ENCODE results near the gene FHDC1. TPM values are rescaled to one million over a fixed set of nuclear protein-coding genes. Genes with fewer than 3 reads are reported as not detected.

Gene FHDC1
- total RNA-seq, 1 experiment from 2014 or later: 18.1 TPM

- peaks cover 12% of the 10 kb centered on the region for H3K36me3 Mint-ChIP-seq
- no peak for DNase-seq (ENCODE audit: low spot score)
- ATAC-seq: no peak
- peaks cover 17% of the 10 kb centered on the region for H3K9me3 Mint-ChIP-seq
- TF ChIP-seq ZBTB21 (CRISPR knock-in tag; IDR thresholded peaks at IDR 0.05; ENCODE audit: borderline replicate concordance) (no peak), CBFB (CRISPR knock-in tag; IDR thresholded peaks at IDR 0.05; ENCODE audit: low read depth) (no peak), ZNF512 (CRISPR knock-in tag; IDR thresholded peaks at IDR 0.05; ENCODE audit: borderline replicate concordance) (no peak), ATF6 (CRISPR knock-in tag; IDR thresholded peaks at IDR 0.05) (no peak), ESRRA (CRISPR knock-in tag; IDR thresholded peaks at IDR 0.05; ENCODE audit: borderline replicate concordance) (no peak), ZNF671 (CRISPR knock-in tag; IDR thresholded peaks at IDR 0.05) (no peak), FOXJ3 (CRISPR knock-in tag; IDR thresholded peaks at IDR 0.05; ENCODE audit: borderline replicate concordance) (no peak), E2F4 (CRISPR knock-in tag; IDR thresholded peaks at IDR 0.05; ENCODE audit: borderline replicate concordance, low read depth) (no peak), CREB1 (CRISPR knock-in tag; IDR thresholded peaks at IDR 0.05) (no peak), AFF4 (CRISPR knock-in tag; IDR thresholded peaks at IDR 0.05; ENCODE audit: borderline replicate concordance) (no peak), HMGXB4 (CRISPR knock-in tag; IDR thresholded peaks at IDR 0.05) (no peak), MAX (CRISPR knock-in tag; IDR thresholded peaks at IDR 0.05) (no peak), JUN (CRISPR knock-in tag; IDR thresholded peaks at IDR 0.05) (no peak), ATF2 (CRISPR knock-in tag; IDR thresholded peaks at IDR 0.05; ENCODE audit: borderline replicate concordance, low read depth) (no peak), NR2C2 (CRISPR knock-in tag; IDR thresholded peaks at IDR 0.05) (no peak), ZNF138 (CRISPR knock-in tag; conservative IDR thresholded peaks at IDR 0.05) (no peak), CREM (CRISPR knock-in tag; IDR thresholded peaks at IDR 0.05) (no peak), SMAD3 (CRISPR knock-in tag; IDR thresholded peaks at IDR 0.05; ENCODE audit: borderline replicate concordance) (no peak), SOX15 (CRISPR knock-in tag; IDR thresholded peaks at IDR 0.05) (no peak)
- ChIA-PET POLR2A (interaction anchor here (0.7 kb wide), 1 partner anchor 629 kb away, joined by 4 read pairs; no protein-coding TSS in a partner anchor), CTCF (interaction anchor here (1.3 kb wide), 1 partner anchor 69 kb away, joined by 5 read pairs; no protein-coding TSS in a partner anchor)
- H3K27me3 Mint-ChIP-seq (ENCODE audit: low read depth): no peaks in the 10 kb centered on the region
- peaks cover 17% of the 10 kb centered on the region for H3K4me1 Mint-ChIP-seq
- no peak overlapping the region for H3K4me3 Mint-ChIP-seq
- no peak overlapping the region for H3K27ac Mint-ChIP-seq
Measured at GRCh38 chr4:153014460-153014859, 78.3 kb downstream of the FHDC1 start.

All from WTC11 (cell line).